ENCODE measurements around the gene CNDP1. TPM values are rescaled to one million over a fixed set of nuclear protein-coding genes. Genes with fewer than 3 reads are reported as not detected.

Gene CNDP1
- total and polyA plus RNA-seq, 2 donors (not counting 1 experiment from before 2014, with no cell fraction given) = 0.19 to 0.57 TPM

DNA sequence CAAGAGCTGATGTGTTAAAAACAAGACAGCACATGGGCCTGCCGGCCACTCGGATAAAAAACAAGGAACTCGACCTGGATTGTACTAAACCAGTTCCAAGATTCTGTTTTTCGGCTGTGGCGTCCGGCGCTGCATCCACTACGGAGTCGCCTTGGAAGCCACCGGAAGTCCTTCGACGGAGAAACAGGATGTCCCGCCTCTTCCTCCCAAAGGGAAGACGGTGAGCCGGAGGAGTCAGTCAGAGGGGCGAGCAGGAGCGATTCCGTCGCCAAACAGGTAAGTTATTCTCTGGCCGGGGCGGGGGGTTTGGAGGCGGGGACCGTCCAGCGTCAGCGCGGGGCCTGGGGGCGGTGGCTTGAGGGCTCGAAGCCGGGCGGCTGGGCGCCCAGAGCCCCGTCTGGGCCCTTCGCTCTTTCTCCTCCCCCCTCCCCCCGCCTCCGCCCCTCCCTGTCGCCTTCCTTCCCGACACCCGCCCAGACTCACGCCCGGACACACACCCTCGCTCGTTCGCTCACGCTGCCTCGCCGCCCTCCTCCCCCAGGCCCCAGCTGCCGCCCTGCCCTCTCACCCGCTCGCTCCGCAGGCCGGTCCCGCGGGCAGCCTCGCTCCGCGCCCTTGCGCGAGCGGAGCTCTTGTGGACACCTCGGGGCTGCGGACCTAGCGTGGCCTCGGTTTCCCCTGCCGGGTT, 63.5 kb downstream of the CNDP1 start, which contains the start of gene ZNF407:
TSS of gene ZNF407 (plus strand) at position 209 of the 688 bp plus-strand sequence. CDS start 33,150 bp downstream, outside the sequence.
- POLR2A ChIA-PET = interaction anchor here (0.8 to 1.8 kb wide), 3 partner anchors 101 to 473 kb away, joined by 3 to 6 read pairs (median 3); partner anchors contain the start of gene CNDP2
- WGBS (ENCODE audit: insufficient coverage) = under 1% methylated on average over 54 of the region's 64 CpGs
- Histone ChIP-seq H3K79me2 (ENCODE audit: control insufficient read depth, insufficient read depth, low read length) (peaks cover 59% of the 10 kb centered on the region), H3K27ac (ENCODE audit: low read length in 2 of 2) (peak within 1 kb of the TSS; percentile 88 to 96), H4K20me1 (ENCODE audit: control insufficient read depth, insufficient read depth, low read length, poor library complexity, severe bottlenecking) (peaks cover 27% of the 10 kb centered on the region), H3K27me3 (replicated peaks in 1 of 4; ENCODE audit: control extremely low read depth in 1 of 4, control insufficient read depth in 3 of 4, insufficient read depth in 4 of 4, low read length in 3 of 4) (no peaks in the 10 kb centered on the region), H3K4me3 (ENCODE audit: control extremely low read depth in 1 of 5, extremely low read depth in 1 of 5, insufficient read depth in 1 of 5, low read depth in 2 of 5, low read length in 4 of 5) (peak within 1 kb of the TSS; percentile 65 to 99 (median 86)), H3K36me3 (replicated peaks in 1 of 2; ENCODE audit: control extremely low read depth in 1 of 2, control insufficient read depth in 1 of 2, extremely low read depth in 1 of 2, insufficient read depth in 2 of 2, low read length in 1 of 2) (peaks cover 1 to 10% of the 10 kb centered on the region in 2 experiments), H2AFZ (ENCODE audit: insufficient read depth, low read depth, low read length, poor library complexity, severe bottlenecking) (peak within 1 kb of the TSS; percentile 98), H3K9ac (ENCODE audit: low read length) (peak within 1 kb of the TSS; percentile 95), H3K9me3 (ENCODE audit: control extremely low read depth in 1 of 3, control insufficient read depth in 2 of 3, insufficient read depth in 1 of 3, low read length in 2 of 3) (no peaks in the 10 kb centered on the region), H3K4me1 (ENCODE audit: control insufficient read depth in 2 of 2, insufficient read depth in 2 of 2, low read length in 2 of 2) (peaks cover 21 to 22% of the 10 kb centered on the region in 2 donors), H3K4me2 (replicated peaks; ENCODE audit: low read depth, low read length, poor library complexity, severe bottlenecking) (peak within 1 kb of the TSS; percentile 91)
- CTCF ChIA-PET = interaction anchor here (0.6 kb wide), 1 partner anchor 22 kb away, joined by 3 read pairs; no protein-coding TSS in a partner anchor
- Mint-ChIP-seq H3K4me1 (peaks cover 51% of the 10 kb centered on the region), H3K4me3 (peak within 1 kb of the TSS; percentile 97), H3K27me3 (no peaks in the 10 kb centered on the region), H3K27ac (peak within 1 kb of the TSS; percentile 98), H3K9me3 (ENCODE audit: insufficient read depth) (no peaks in the 10 kb centered on the region)
- intact Hi-C loops (cut with micrococcal nuclease) = loop anchor here (1.0 to 5.0 kb wide), 6 partner anchors 102 to 1895 kb away; partner anchors contain the start of genes CNDP2, TIMM21 and TSHZ1
- peak; percentile 96 for DNase-seq
- ATAC-seq (ENCODE audit: low read depth) = peak; percentile 83
- TF ChIP-seq EZH2 (IDR thresholded peaks at IDR 0.05; ENCODE audit: borderline replicate concordance, insufficient read depth, low read depth, low read length, poor library complexity, severe bottlenecking) = no peak
- TF ChIP-seq, protein P1, sequence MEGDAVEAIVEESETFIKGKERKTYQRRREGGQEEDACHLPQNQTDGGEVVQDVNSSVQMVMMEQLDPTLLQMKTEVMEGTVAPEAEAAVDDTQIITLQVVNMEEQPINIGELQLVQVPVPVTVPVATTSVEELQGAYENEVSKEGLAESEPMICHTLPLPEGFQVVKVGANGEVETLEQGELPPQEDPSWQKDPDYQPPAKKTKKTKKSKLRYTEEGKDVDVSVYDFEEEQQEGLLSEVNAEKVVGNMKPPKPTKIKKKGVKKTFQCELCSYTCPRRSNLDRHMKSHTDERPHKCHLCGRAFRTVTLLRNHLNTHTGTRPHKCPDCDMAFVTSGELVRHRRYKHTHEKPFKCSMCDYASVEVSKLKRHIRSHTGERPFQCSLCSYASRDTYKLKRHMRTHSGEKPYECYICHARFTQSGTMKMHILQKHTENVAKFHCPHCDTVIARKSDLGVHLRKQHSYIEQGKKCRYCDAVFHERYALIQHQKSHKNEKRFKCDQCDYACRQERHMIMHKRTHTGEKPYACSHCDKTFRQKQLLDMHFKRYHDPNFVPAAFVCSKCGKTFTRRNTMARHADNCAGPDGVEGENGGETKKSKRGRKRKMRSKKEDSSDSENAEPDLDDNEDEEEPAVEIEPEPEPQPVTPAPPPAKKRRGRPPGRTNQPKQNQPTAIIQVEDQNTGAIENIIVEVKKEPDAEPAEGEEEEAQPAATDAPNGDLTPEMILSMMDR (IDR thresholded peaks at IDR 0.05) = no peak

Measured in B cell (primary cell).